ENCODE data around the gene METAP2. TPM values are rescaled to one million over a fixed set of nuclear protein-coding genes. Genes with fewer than 3 reads are reported as not detected.

Gene METAP2
- total and polyA plus RNA-seq, 8 donors, result 56.3 to 141 (median 112) TPM

GRCh38 chr12:95518944-95519343 lies 45.0 kb downstream of the METAP2 start:
- Histone ChIP-seq H3K27ac (no peak overlapping the region), H3K4me1 (no peaks in the 10 kb centered on the region), H3K4me3 (no peak overlapping the region), H3K9me3 (no peaks in the 10 kb centered on the region), H3K27me3 (no peaks in the 10 kb centered on the region), H3K36me3 (peaks cover 0 to 27% of the 10 kb centered on the region in 2 donors)
- intact Hi-C loops (cut with DNase I), result no loop called here
- TF ChIP-seq CTCF (IDR thresholded peaks at IDR 0.05), result no peak
- no peak for ATAC-seq
- DNase-seq, result no peak

DNA sequence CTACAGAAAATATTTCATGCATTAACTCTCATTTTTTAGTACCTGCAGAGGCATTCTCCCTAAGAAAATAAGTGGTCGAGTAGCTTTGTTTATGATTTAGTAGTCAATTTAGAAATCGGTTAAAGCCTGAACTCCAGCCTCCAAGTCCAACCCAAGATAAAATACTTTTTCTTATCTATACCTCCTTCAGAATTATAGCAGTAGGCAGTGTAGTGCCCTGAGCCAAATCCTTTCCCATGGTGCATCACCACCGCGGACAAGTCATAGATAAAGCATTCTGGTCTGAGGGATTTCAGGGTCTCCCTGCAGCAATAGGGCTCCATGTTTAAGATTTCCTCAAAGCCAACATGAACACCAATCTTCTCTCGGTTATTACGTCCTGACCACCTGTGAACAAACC lies 46.9 kb downstream of the METAP2 start:
- intact Hi-C loops (cut with DNase I), result no loop called here

DNA sequence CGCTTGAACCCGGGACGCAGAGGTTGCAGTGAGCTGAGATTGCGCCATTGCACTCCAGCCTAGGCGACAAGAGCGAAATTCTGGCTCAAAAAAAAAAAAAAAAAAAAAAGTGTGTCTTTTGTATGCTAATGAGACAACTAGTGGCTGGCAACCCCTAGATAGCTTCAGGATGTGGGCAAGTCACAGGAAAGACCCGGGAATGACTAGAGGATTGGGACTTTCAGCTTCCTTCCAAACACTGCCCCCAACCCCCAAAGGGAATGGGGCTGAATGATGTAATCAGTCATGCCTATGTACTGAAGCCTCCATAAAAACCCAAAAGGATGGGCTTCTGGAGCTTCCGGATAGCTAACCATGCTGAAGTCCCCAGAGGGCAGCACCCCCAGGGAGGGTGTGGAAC lies 48.7 kb downstream of the METAP2 start:
- ATAC-seq (no peak), DNase-seq (no peak)
- intact Hi-C loops (cut with DNase I), result no loop called here
- Histone ChIP-seq H3K9me3 (no peaks in the 10 kb centered on the region), H3K4me1 (no peaks in the 10 kb centered on the region), H3K27ac (no peak overlapping the region), H3K27me3 (no peaks in the 10 kb centered on the region), H3K36me3 (peaks cover 0 to 6% of the 10 kb centered on the region in 2 donors), H3K4me3 (no peak overlapping the region)
- no peak for TF ChIP-seq CTCF (IDR thresholded peaks at IDR 0.05)

More for the DNA sequence above, 46.9 kb downstream of the METAP2 start:
- H3K4me1 ChIP-seq, result no peaks in the 10 kb centered on the region
- ATAC-seq (no peak), DNase-seq (no peak)
- no peak overlapping the region for H3K27ac ChIP-seq
- peaks cover 0 to 11% of the 10 kb centered on the region in 2 donors for H3K36me3 ChIP-seq
- TF ChIP-seq CTCF (IDR thresholded peaks at IDR 0.05), result no peak
- no peaks in the 10 kb centered on the region for H3K9me3 ChIP-seq
- H3K4me3 ChIP-seq, result no peak overlapping the region
- no peaks in the 10 kb centered on the region for H3K27me3 ChIP-seq

GRCh38 chr12:95528431-95528830 lies 54.5 kb downstream of the METAP2 start:
- no peak for TF ChIP-seq CTCF (IDR thresholded peaks at IDR 0.05)
- no peaks in the 10 kb centered on the region for H3K4me1 ChIP-seq
- H3K4me3 ChIP-seq, result no peak overlapping the region
- H3K27me3 ChIP-seq, result no peaks in the 10 kb centered on the region
- no peaks in the 10 kb centered on the region for H3K9me3 ChIP-seq
- DNase-seq (no peak), ATAC-seq (no peak)
- intact Hi-C loops (cut with DNase I), result no loop called here
- H3K27ac ChIP-seq, result no peak overlapping the region
- H3K36me3 ChIP-seq, result peaks cover 0 to 2% of the 10 kb centered on the region in 2 donors

DNA sequence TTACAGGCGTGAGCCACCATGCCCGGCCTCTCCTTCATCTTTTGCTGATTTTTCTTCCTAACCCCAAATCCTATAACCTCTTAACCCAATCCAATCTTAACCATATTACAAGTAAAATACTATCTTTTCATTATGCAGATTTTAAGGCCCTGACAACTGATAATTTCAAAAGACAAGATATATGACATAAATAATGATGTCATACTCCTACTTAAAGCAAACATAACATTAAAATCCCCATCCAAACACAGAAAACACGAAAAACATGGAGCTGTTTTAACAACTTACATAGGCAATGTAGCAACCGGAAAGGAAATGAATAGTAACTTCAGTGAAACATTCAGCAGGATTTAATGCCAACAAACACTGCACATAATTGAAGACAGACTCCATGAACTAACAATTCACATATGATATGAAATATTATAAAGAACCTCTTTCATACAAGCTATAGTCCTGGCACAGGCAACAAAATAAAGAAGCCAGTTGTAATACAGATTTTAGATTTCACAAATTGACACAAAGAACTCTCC lies 55.8 kb downstream of the METAP2 start:
- DNase-seq (no peak), ATAC-seq (no peak)
- Histone ChIP-seq H3K4me3 (no peak overlapping the region), H3K9me3 (no peaks in the 10 kb centered on the region), H3K36me3 (peaks cover 0 to 2% of the 10 kb centered on the region in 2 donors), H3K27ac (no peak overlapping the region), H3K27me3 (no peaks in the 10 kb centered on the region), H3K4me1 (peaks cover 0 to 6% of the 10 kb centered on the region in 2 donors)
- intact Hi-C loops (cut with DNase I), result no loop called here
- no peak for TF ChIP-seq CTCF (IDR thresholded peaks at IDR 0.05)

All from left lung (tissue), 10 donors.